ELF-1 (cell line): Measurements from ENCODE around the gene NFIB.

Experiments used
- DNase-seq: peaks from one replicate; pipeline ENCODE4 v3.0.0-alpha.2; 2016; ENCODE audit warnings: low read depth, low spot score

Gene NFIB

DNA sequence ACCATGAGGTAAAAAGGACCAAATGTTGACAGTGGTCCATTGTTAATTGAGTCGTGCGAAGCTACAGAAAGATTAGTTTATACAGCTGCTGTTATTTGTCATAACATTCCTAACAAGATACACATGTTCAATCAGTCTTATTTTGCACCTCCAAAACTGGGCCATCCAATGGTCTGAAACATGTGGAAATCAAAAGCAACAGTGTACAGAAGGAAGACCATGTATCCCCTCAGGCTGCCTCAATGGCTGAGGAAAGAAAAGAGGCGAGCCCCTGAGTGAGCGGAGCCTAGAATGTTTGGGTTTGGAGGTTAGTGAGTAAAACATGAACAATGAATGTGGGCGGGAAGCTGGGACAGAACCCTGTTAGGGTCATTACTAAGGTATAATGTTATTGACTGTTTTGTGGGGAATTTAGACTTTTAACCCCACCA, 35.6 kb downstream of the NFIB start:
- DNase-seq: no peak

DNA sequence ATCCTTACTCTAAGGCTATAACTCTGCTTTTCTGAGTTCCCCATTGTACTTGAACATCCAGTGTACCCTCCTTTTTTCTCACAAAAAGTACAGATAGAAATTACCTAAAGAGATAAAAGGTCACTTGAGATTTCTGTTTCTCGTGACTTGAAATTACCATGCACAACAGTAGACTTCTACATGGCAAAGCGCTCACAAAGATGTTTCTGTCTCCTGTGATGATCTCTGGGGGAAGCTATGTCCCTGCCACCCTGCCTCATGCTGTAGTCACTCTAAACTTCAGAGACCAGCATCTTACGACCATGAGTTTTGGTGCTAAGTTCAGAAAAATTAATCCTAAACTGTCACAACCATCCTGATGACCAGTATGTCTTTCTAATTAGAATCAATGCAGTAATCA, 36.2 kb downstream of the NFIB start:
- DNase-seq: no peak

- no peak for DNase-seq
Measured at GRCh38 chr9:14277244-14277643, 36.7 kb downstream of the NFIB start.

DNA sequence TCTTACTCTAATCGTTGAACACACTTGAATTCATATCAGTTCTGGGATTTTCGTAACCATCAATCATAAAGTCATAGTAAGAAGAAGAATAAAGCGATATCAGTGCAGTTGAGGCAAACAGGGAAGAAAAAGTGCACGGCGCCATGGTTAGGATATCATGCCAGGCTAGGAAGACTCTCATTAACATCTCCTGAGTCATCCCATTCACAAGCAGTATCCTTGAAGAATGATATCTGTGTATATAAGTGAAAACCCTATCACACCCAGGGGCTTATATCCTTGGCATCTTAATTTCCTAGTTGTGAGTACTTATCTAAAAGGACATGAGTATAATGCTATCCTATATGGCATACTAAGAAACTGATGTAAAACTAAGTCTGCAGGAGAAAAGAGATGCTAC, 38.6 kb downstream of the NFIB start:
- DNase-seq: no peak

DNA sequence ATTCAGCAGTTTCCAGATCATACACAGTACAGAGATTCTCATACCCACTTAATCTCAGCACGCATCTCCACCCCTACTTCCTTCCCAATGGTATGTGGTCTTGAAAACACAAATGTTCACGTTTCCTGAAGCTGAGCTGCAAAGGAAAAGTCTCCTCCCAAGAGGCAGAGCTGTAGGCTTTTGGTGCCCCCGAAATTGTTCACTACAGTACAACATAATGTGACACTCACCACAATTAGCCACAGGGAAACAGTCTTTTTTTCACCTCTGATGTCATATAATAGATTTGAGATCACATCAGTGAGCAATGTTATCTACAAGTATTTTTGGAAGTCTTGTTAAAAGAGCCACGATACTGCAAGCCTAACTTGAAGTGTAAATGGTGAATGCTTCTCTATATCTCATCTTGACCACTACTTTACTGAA, 40.2 kb downstream of the NFIB start:
- peak; percentile 18 for DNase-seq

DNA sequence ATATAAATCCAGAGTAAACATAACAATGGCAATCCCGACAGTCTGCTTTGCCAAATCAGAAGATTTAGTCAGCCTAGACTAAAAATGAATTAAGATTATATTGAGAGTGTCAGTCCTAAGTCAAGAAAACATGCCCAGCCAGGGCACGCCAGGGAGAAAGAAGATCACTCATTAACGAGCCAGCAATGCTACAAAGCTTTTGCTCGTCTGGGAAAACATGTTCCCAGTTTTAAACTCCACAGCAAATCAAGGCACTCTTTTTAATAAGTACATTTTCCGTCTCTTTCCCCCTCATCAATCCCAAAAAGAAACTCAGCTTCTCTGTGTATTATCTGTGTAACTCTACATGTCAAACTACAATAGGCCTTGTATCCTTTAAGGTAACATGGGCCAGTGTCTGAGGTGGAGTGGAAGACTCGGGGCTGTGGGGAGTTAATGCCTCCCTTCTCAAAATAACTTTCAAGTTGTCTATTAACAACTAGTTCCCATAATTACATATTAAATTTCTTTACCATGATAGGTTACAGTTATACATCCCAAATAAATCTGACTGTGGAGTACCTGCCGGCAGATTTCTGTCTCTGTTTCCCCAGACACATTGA, 40.9 kb downstream of the NFIB start:
- no peak for DNase-seq

DNA sequence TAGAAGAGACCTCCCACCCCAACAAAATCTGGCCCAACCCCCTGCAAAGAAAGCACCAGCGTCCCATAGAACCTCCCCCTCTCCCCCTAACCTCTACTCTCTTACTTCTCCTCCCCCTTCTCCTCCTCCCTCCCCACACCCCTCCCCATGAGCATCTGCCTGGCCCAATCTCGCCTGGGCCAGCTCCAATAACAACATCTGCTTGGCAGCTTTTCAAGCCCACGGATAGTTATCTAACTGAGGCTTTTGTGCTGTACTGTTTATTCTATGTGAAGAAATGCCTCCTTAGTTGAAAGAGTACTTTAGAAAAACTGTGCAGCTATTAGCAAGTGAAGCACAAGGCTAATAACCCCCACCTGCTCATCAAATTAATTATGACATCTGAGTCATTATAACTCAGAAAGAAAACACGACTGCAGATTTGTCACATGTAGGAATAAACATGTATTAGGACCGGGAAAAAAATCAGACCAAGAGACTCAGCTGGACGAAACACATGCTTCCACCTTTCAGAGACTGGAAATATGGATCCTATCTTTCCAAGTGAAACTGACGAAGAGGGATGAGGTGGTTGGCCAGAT, 42.8 kb downstream of the NFIB start:
- no peak for DNase-seq

- DNase-seq: no peak
Measured at GRCh38 chr9:14270358-14271092, 43.4 kb downstream of the NFIB start.

GRCh38 chr9:14269916-14270315, 44.0 kb downstream of the NFIB start:
- no peak for DNase-seq

DNA sequence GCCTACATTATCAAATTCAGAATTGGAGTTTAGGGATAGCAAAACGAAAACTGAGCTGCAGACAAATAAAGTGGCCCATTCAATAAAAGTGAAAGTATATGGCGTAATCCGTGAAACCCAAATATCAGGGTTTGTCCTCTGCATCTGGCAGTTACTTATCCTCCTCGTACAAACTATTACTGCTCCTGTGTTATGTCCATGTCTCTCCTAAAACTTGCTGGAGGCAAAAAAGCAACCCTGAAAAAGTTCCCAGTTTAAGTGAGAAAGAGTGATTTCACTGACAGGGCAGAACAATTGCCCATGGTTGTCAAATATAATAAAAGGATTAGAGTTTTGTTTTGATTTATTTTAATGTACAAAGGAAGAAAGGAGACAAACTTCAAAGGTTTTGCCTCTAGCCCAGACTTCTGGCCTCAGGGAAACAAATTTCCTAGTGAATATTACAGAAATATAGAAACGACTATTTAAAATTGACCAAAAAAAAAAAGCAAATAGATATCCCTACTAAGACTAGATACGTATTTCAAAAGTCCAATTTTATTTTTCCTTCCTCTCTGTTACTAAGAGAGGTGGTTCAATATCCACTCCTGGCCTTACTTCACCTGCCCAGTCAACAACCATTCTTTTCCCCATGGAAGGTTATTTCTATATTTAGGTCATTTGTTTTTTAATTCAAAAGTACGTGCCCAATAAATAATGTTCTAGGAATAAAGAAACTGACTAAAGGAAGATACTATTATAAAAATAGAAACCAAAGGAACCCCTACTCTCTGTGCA, 50.0 kb downstream of the NFIB start:
- no peak for DNase-seq

GRCh38 chr9:14262827-14263226, 51.1 kb downstream of the NFIB start:
- no peak for DNase-seq

DNA sequence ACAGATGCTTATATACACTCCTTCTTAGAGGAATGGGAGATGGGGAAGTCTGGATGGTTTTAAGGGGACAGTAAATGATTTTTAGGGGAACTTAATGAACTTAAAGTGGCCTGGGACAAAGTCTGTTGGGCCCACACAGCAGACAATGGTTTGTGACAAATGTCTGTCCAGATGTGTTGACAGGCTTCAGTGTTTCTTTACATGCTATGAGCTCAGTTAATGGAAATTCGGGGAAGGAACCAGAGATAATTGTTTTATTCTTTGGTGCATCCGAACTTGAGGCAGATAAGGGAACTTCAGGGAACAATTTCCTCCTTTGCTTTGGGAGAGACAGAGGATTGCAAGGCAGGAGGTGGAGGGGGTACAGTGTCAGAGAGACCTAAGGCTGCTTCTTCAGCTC, 52.3 kb downstream of the NFIB start:
- no peak for DNase-seq

DNA sequence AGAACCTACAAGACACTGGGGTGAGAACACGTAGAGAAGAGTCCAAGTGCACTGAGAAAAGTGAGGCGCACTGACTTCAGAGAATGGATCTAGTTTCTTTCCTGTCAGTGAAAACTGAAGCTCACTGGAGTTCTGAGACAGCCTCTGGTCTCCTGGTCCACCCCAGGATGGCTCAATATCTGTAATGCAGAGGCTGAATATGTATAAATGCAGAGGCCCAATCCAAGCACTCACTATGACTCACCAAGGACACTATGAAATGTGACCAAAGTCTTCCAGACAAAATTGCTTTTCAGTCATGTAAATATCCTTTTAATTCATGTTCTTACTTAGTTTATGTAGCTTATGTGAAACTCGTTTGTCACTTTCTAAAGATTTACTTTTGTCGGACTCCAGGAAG, 53.8 kb downstream of the NFIB start:
- DNase-seq: no peak

- no peak for DNase-seq
Measured at GRCh38 chr9:14258660-14259239, 55.2 kb downstream of the NFIB start.

- DNase-seq: no peak
Measured at GRCh38 chr9:14258156-14258555, 55.8 kb downstream of the NFIB start.

DNA sequence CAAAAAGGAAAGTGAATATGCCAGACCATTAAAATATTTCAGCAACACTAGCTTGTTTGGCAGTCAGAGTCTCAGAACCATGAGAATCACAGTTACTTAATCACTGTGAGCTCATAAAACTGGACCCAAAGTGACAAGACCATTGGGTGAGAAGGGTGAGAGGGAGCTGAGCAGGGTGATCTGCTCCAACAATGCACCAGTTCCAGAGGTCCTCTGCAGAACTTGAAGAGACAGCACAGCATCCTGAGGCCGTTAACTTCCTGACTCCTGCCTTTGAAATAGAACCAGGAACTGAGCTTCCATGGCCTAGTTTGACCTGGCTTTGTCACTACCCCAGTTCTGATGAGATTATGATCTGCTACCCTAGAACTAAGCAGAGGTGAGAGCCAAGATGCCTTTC, 57.4 kb downstream of the NFIB start:
- no peak for DNase-seq

DNA sequence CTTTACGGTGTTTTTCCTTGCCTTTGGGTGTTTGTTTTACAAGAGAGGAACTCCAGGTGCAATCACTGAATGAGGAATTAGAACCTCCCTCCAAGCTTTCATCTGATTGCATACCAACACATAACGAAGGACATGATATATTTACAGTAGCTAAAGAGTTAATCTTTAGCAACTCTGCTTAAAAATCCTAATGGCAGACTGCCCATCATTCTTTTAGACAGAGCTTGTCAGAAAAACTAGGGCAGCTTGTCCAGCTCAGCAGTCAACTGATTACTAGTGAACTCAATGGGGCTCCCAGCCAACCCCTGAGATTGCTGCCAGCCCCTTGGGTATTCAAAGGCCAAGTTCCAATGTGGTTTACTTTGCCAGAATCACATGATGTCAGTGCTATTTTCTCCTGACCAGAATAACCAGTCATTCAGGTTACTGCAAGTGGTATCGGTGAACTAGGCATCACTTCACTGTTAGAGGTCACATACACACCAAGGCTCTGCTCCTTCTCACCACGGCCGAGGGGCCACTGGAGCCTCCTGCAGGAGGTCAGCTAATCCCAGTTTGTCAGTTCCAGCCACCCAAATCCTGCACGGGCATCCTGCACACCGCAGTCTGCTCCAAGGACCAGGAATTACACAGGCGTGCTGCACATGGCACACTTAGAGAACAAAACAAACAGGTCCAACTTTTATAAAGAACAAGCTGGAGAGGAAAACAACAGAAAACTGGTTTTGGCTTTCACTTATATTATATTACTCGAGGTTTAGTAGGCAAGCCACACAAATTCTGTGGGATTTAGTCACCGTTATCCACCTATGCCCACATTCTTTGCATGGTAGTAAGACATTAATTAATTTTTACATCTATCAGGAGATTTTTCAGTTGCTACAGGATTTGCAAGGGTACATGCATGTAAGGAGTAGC, 62.5 kb downstream of the NFIB start:
- peak; percentile 77 for DNase-seq

GRCh38 chr9:14250794-14251153, 63.2 kb downstream of the NFIB start:
- DNase-seq: no peak

DNA sequence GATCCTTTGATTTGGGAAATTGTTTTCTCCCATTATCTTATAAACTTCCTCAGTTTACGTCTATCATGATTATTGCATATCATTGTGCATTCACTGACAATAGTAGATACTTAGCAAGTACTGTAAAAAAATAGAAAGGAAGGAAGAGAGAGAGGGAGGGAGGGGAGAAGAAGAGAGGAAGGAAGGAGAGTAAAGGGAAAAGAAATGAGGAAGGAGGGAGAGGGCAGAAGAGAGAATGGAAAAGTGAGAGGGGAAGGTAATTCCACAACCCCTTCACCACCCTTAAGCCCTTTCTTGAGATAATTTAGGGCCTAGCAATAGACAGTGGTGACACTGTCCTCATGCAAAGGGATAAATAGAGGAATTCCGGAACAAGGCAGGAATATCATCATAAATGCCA, 64.4 kb downstream of the NFIB start:
- DNase-seq: no peak

DNA sequence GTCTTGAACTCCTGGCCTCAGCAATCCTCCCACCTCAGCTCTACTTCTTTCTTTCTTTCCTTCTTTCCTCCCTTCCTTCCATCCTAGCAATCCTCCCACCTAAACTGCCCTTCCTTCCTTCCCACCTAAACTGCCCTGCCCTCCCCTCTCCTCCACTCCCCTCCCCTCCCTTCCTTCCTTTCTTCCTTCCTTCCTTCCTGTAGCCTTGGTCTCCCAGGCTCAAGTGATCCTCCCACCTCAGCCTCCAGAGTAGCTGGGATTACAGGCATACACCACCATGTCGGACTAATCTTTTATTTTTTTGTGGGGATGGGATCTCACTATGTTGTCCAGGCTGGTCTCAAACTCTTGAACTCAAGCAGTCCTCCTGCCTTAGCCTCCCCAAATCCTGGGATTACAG, 65.8 kb downstream of the NFIB start:
- no peak for DNase-seq

DNA sequence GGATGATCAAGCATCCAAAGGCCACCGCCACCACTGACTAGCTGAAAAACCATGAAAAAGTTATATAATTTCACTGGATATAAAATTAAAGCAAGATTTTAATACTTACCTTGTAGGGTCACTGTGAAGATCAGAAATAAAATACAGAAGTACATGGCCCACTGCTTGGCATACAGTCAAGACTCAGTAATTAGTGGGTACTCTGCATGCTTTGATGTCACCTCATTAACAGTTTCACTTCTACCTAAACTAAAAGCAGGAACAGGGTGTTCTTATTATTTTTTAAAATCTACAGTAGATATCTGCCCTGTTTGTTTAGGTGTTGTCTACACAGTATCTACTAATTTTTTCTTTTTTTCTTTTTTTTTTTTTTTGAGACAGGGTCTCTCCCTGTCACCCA, 66.4 kb downstream of the NFIB start:
- no peak for DNase-seq
